GM18909 (cell line): ENCODE results near the gene CEBPZ.

ENCODE experiments used
- ATAC-seq: cut with Tn5 transposase; IDR thresholded peaks from one replicate; pipeline ENCODE4 v1.9.1; 2021; ENCODE audit warnings: mild to moderate bottlenecking; ENCODE audit not compliant: unreplicated experiment, poor library complexity

The CEBPZ gene

DNA sequence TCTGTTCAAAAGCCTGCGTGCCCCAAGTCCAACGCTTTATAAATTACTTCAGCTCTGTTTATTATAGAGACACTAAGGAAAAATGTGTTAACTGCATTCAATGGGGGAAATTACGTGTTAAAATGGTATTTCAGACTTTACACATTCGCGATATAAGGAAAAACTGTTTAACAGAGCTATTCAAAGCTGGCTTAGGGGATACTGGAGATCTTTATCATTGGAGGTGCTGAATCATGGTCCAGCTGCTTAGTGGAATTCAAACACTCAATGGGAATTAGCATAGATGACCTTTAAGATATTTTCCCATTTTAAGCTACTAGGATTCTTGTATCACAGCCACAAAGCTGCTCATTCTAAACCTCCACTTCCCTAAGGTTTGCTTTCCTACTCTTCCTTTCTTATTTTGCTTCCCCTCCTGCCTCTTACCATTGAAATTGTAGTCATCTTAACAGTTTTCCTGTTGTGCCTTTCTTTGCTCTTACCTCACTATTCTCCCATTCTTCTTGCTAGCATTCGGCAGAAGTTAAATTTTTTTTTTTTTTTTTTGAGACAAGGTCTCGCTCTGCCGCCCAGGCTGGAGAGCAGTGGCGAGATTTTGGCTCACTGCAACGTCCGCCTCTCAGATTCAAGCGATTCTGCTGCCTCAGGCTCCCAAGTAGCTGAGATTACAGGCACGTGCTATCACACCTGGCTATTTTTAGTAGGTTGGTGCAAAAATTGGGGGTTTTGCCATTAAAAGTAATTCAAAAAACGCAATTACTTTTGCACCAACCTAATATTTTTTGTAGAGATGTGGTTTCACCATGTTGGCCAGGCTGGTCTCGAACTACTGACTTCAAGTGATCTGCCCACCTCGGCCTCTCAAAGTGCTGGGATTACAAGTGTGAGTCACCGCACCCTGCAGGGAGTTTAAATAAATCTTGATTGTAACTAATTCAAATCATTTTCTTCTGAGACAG, 49.4 kb downstream of the CEBPZ start:
- ATAC-seq: no peak

DNA sequence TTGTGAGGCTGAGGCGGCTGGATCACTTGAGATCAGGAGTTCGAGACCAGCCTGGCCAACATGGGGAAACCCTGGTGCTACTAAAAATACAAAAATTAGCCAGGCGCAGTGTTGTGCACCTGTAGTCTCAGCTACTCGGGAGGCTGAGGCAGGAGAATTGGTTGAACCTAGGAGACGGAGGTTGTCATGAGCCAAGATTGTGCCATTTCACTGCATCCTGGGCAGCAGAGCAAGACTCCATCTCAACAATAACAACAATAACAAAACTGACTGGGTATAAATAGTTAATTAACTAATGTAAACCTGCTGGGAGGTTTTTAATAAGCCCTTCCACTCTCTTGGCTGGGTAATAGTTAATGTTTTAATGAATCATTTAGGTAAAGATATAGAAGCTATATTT, 50.8 kb downstream of the CEBPZ start:
- no peak for ATAC-seq

- no peak for ATAC-seq
These were observed 51.3 kb downstream of the CEBPZ start for GRCh38 chr2:37180006-37180639.

GRCh38 chr2:37173741-37174140, 57.7 kb downstream of the CEBPZ start:
- no peak for ATAC-seq

GRCh38 chr2:37171624-37171950, 59.8 kb downstream of the CEBPZ start:
- no peak for ATAC-seq

DNA sequence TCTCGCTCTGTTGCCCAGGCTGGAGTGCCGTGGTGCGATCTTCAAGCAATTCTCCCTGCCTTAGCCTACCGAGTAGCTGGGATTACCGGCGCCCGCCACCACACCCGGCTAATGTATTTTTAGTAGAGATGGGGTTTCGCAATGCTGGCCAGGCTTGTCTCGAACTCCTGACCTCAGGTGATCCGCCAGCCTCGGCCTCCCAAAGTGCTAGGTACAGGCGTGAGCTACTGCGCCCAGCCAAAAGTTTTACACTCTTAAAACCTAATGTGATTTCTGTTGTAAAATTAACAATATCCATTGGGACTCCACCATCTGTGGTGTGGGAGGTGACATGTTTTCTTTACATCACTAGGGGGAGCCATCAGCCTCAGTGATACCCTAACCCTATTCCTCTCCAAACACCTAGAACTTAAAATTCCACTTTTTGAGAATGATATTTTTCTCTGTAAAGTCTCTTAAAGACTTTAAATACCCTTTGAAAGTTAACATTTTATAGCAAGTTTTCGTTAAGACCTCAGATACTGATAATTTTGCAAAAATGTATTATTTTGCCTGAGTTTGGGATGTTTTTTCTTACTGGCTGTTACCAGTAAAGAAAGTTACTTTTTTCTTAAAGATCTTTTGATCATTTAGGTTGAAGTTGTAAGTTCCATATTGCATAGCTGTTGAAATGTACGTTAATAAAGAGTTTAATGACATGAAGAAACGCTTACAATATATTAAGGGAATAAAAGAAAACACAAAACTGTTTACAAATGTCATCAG, 63.0 kb downstream of the CEBPZ start:
- ATAC-seq: peak; percentile 53

- ATAC-seq: no peak
These were observed 63.7 kb downstream of the CEBPZ start for GRCh38 chr2:37167636-37168180.

DNA sequence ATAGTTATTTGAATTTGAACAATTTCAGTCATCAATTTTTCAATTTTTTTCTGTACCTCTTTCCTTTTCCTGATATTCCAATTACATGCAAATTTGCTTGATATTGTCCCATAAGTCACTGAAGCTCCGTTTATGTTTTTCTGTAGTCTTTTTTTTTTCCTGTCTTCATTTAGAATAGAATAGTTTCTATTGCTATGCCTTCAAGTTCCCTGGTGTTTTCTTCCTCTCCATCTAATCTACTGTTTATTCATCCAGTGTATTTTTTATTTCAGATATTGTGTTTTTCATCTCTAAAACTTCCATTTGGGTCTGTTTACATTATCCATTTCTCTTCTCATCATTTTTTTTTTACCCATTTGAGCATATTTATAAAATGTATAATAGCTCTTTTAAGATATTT, 66.6 kb downstream of the CEBPZ start:
- no peak for ATAC-seq

- peak; percentile 93 for ATAC-seq
These were observed 74.3 kb downstream of the CEBPZ start, which contains the start of gene EIF2AK2 for GRCh38 chr2:37156857-37157714. Gene EIF2AK2 (minus strand): TSS chr2:37156980. CDS start chr2:37147806, 9,174 bp downstream.

GRCh38 chr2:37156071-37156856, 75.1 kb downstream of the CEBPZ start:
- ATAC-seq: peak; percentile 14

DNA sequence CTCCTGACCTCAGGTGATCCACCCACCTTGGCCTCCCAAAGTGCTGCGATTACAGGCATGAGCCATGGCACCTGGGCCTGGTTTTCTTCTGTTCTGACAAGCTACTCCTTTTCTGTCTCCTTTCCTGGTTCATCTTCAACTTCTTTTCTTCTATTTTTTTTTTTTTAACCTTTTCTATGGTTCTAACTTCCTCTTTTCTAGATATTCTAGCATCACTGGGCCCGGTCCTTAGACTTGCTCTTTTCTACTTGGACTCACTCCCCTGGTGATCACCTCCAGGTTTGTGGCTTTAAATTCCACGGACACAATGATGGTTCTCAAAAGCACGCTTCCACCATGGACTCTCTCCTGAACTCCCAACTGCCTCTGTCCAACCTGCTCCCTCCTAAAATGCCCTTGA, 76.6 kb downstream of the CEBPZ start:
- ATAC-seq: no peak

DNA sequence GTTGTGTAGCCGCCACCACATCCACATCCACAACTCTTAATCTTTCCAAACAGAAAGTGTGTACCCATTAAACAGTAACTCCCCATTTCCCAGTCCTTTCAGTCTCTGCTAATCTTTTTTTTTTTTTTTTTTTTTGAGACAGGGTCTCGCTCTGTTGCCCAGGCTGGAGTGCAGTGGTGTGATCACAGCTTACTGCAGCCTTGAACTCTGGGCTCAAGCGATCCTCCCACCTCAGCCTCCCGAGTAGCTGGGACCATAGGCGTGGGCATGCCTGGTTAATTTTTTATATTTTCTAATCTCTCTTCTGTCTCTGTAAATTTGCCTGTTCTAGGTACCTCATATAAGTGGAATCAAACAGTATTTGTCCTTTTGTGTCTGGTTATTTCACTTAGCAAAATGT, 78.2 kb downstream of the CEBPZ start:
- ATAC-seq: no peak
